Thoracic aorta (tissue), 2 donors: ENCODE results near the gene NSUN4. TPM values are rescaled to one million over a fixed set of nuclear protein-coding genes. Genes with fewer than 3 reads are reported as not detected.
"Not testable (repeated sequence)": the region's sequence is repeated elsewhere in the genome, so short reads cannot be mapped to it uniquely, and the experiment has no call there.

Experiments used
- ATAC-seq: fragments of 150-250 bp; one replicate; pipeline ENCODE4 v1.8.0; 2017; ENCODE audit warnings: low read depth; ENCODE audit not compliant: insufficient number of reproducible peaks, low FRiP score
- DNase-seq: peaks from one replicate; pipeline ENCODE4 v3.0.0-alpha.2; 2020; ENCODE audit warnings: low spot score
- H3K27ac ChIP-seq, 2 donors: fragments of 200-600 bp; sonication (generic); 1 replicate in 1 of 2; 2 replicates in 1 of 2; pipeline ENCODE4 v1.5.1; 2016; ENCODE audit warnings: mild to moderate bottlenecking in 2 of 2, moderate library complexity in 2 of 2
- H3K27me3 ChIP-seq: fragments of 200-600 bp; sonication (generic); replicated peaks from 2 replicates; pipeline ENCODE4 v1.6.0; 2016; ENCODE audit warnings: mild to moderate bottlenecking; ENCODE audit not compliant: insufficient read depth
- H3K36me3 ChIP-seq: fragments of 200-600 bp; sonication (generic); one replicate; pipeline ENCODE4 v1.5.1; 2016
- H3K4me1 ChIP-seq, 2 donors: fragments of 200-600 bp; sonication (generic); 1 replicate in 1 of 2; 2 replicates in 1 of 2; pipeline versions ENCODE4 v1.5.1 to v1.6.0; 2016; ENCODE audit warnings: low read depth in 2 of 2, mild to moderate bottlenecking in 1 of 2; ENCODE audit not compliant: control insufficient read depth in 1 of 2
- H3K4me3 ChIP-seq: fragments of 200-600 bp; sonication (generic); 2 replicates; pipeline ENCODE4 v1.5.1; 2016; ENCODE audit warnings: mild to moderate bottlenecking
- H3K9me3 ChIP-seq: fragments of 200-600 bp; sonication (generic); 2 replicates; pipeline ENCODE4 v1.5.1; 2016
- CTCF ChIP-seq: fragments of 200-600 bp; sonication (generic); IDR thresholded peaks from one replicate; pipeline ENCODE4 v1.5.1; 2019; ENCODE audit warnings: antibody characterized with exemption
- total RNA-seq, 2 donors: library from RNA; depleted of rRNA; stranded (reverse); fragments of >200 nt; gene quantifications; one replicate each; pipeline versions ENCODE4 v1.1.0 to v1.2.3, GENCODE V29; 2016

Gene NSUN4
- total RNA-seq, 2 donors from 2014 or later = 22.9 to 29.3 TPM

- Histone ChIP-seq H3K36me3 (peaks cover 16% of the 10 kb centered on the region), H3K27ac (no peak overlapping the region)
Observed at GRCh38 chr1:46343351-46343695, 2.7 kb downstream of the NSUN4 start.

GRCh38 chr1:46343705-46344104 is 3.1 kb downstream of the NSUN4 start:
- Histone ChIP-seq H3K36me3 (peaks cover 16% of the 10 kb centered on the region), H3K27me3 (no peaks in the 10 kb centered on the region), H3K27ac (no peak overlapping the region), H3K9me3 (no peaks in the 10 kb centered on the region), H3K4me3 (no peak overlapping the region), H3K4me1 (peaks cover 12 to 18% of the 10 kb centered on the region in 2 donors)
- TF ChIP-seq CTCF = no peak
- no peak for DNase-seq
- ATAC-seq = no peak

More at GRCh38 chr1:46343351-46343695, 2.7 kb downstream of the NSUN4 start:
- Histone ChIP-seq H3K9me3 (no peaks in the 10 kb centered on the region), H3K4me1 (peaks cover 12 to 18% of the 10 kb centered on the region in 2 donors), H3K27me3 (no peaks in the 10 kb centered on the region), H3K4me3 (no peak overlapping the region)
- no peak for DNase-seq
- no peak for TF ChIP-seq CTCF
- ATAC-seq = no peak

- no peak for DNase-seq
- no peak for ATAC-seq
- no peak overlapping the region for H3K4me3 ChIP-seq
- no peak for TF ChIP-seq CTCF
- H3K9me3 ChIP-seq = no peaks in the 10 kb centered on the region
- peaks cover 9 to 15% of the 10 kb centered on the region in 2 donors for H3K4me1 ChIP-seq
- H3K27me3 ChIP-seq = no peaks in the 10 kb centered on the region
- H3K27ac ChIP-seq = no peak overlapping the region
- H3K36me3 ChIP-seq = peaks cover 24% of the 10 kb centered on the region
Observed at GRCh38 chr1:46344481-46344880, 3.9 kb downstream of the NSUN4 start.

GRCh38 chr1:46345281-46345680 is 4.7 kb downstream of the NSUN4 start:
- ATAC-seq (no peak), DNase-seq (no peak)
- no peak overlapping the region for H3K4me3 ChIP-seq
- H3K9me3 ChIP-seq = no peaks in the 10 kb centered on the region
- H3K36me3 ChIP-seq = peaks cover 31% of the 10 kb centered on the region
- no peak for TF ChIP-seq CTCF
- H3K4me1 ChIP-seq = peaks cover 7 to 12% of the 10 kb centered on the region in 2 donors
- H3K27me3 ChIP-seq = no peaks in the 10 kb centered on the region
- no peak overlapping the region for H3K27ac ChIP-seq

- Histone ChIP-seq H3K9me3 (no peaks in the 10 kb centered on the region), H3K4me1 (no peaks in the 10 kb centered on the region), H3K36me3 (peaks cover 55% of the 10 kb centered on the region), H3K27ac (no peak overlapping the region), H3K27me3 (no peaks in the 10 kb centered on the region), H3K4me3 (no peak overlapping the region)
- DNase-seq (no peak), ATAC-seq (no peak)
- TF ChIP-seq CTCF = no peak
Observed at GRCh38 chr1:46352363-46352762, 11.8 kb downstream of the NSUN4 start.

- DNase-seq, H3K4me1 ChIP-seq, H3K9me3 ChIP-seq, H3K4me3 ChIP-seq, ATAC-seq, H3K27me3 ChIP-seq, H3K27ac ChIP-seq: not testable (repeated sequence)
- peaks cover 47% of the 10 kb centered on the region for H3K36me3 ChIP-seq
Observed at GRCh38 chr1:46355920-46356319, 15.3 kb downstream of the NSUN4 start.
